Fibroblast of pulmonary artery (primary cell): Measurements from ENCODE around the gene TTC1.

ENCODE experiments used
- DNase-seq: peaks from one replicate; pipeline ENCODE4 v3.0.0-alpha.2; 2010; ENCODE audit warnings: low read depth
- H3K4me3 ChIP-seq: replicated peaks from 2 replicates; pipeline ENCODE4 v1.5.1; 2011; ENCODE audit warnings: low read depth, mild to moderate bottlenecking, control low read depth, low read length, moderate library complexity
- CTCF ChIP-seq: IDR thresholded peaks from 2 replicates; pipeline ENCODE4 v1.5.1; 2011; ENCODE audit warnings: mild to moderate bottlenecking, control low read depth, low read length, inconsistent platforms; ENCODE audit errors: missing control alignments

The TTC1 gene

GRCh38 chr5:160108124-160108523 lies 99.2 kb downstream of the TTC1 start:
- TF ChIP-seq CTCF: no peak
- no peak overlapping the region for H3K4me3 ChIP-seq
- DNase-seq: no peak
